ENCODE results near the gene UPF1.

DNA sequence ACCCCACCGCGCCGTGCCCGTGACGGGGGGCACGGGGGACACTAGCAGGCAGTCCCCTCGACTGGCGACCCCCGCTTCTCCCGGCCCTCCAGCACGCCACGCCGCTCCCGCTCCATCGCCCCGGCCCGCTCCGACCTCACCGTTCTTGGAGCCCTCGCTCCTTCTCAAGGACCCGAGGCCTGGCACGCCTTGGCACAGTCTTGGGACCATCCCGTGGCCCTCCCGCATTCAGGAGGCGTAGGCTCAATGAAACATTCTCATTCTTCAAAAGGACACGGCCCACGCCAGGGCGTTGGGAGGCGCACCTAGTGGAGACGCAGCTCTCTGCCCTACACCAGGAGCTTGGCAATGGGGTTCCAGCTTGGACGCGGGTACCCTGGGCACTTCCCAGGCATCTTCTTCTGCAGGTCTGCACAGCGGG lies 64.7 kb downstream of the UPF1 start:
- TF ChIP-seq TAF1 (IDR thresholded peaks at IDR 0.05; ENCODE audit: low read depth): no peak
- no peak for TF ChIP-seq RAD21 (IDR thresholded peaks at IDR 0.05; ENCODE audit: low read depth)
- no peak for TF ChIP-seq EP300 (IDR thresholded peaks at IDR 0.05; ENCODE audit: borderline replicate concordance)
- no peak for TF ChIP-seq CEBPB (IDR thresholded peaks at IDR 0.05)
- TF ChIP-seq, protein P1, sequence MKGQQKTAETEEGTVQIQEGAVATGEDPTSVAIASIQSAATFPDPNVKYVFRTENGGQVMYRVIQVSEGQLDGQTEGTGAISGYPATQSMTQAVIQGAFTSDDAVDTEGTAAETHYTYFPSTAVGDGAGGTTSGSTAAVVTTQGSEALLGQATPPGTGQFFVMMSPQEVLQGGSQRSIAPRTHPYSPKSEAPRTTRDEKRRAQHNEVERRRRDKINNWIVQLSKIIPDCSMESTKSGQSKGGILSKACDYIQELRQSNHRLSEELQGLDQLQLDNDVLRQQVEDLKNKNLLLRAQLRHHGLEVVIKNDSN (IDR thresholded peaks at IDR 0.05): no peak
- TF ChIP-seq, protein P2, sequence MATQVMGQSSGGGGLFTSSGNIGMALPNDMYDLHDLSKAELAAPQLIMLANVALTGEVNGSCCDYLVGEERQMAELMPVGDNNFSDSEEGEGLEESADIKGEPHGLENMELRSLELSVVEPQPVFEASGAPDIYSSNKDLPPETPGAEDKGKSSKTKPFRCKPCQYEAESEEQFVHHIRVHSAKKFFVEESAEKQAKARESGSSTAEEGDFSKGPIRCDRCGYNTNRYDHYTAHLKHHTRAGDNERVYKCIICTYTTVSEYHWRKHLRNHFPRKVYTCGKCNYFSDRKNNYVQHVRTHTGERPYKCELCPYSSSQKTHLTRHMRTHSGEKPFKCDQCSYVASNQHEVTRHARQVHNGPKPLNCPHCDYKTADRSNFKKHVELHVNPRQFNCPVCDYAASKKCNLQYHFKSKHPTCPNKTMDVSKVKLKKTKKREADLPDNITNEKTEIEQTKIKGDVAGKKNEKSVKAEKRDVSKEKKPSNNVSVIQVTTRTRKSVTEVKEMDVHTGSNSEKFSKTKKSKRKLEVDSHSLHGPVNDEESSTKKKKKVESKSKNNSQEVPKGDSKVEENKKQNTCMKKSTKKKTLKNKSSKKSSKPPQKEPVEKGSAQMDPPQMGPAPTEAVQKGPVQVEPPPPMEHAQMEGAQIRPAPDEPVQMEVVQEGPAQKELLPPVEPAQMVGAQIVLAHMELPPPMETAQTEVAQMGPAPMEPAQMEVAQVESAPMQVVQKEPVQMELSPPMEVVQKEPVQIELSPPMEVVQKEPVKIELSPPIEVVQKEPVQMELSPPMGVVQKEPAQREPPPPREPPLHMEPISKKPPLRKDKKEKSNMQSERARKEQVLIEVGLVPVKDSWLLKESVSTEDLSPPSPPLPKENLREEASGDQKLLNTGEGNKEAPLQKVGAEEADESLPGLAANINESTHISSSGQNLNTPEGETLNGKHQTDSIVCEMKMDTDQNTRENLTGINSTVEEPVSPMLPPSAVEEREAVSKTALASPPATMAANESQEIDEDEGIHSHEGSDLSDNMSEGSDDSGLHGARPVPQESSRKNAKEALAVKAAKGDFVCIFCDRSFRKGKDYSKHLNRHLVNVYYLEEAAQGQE (IDR thresholded peaks at IDR 0.05; ENCODE audit: low read depth): no peak
- no peak for TF ChIP-seq CREB1 (IDR thresholded peaks at IDR 0.05; ENCODE audit: low read depth)
- no peak for TF ChIP-seq YY1 (IDR thresholded peaks at IDR 0.05; ENCODE audit: low read depth)
- no peak for TF ChIP-seq NFIC (IDR thresholded peaks at IDR 0.05)
- TF ChIP-seq, protein P3, sequence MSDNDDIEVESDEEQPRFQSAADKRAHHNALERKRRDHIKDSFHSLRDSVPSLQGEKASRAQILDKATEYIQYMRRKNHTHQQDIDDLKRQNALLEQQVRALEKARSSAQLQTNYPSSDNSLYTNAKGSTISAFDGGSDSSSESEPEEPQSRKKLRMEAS (IDR thresholded peaks at IDR 0.05): no peak
- TF ChIP-seq EGR1 (IDR thresholded peaks at IDR 0.05): no peak
